K562 (cell line): ENCODE results near the gene BIRC5. TPM values are rescaled to one million over a fixed set of nuclear protein-coding genes. Genes with fewer than 3 reads are reported as not detected.

Experiments used
- MCM5 ChIP-seq: fragments of 450-650 bp; IDR thresholded peaks from 2 replicates; pipeline ENCODE4 v1.6.1; 2016; ENCODE audit warnings: low read depth
- PCBP2 ChIP-seq: fragments of 200-400 bp; formaldehyde crosslinking; IDR thresholded peaks from 2 replicates; pipeline ENCODE4 v1.6.1; 2018; ENCODE audit warnings: low read length, low read depth, mild to moderate bottlenecking, moderate library complexity; ENCODE audit not compliant: poor library complexity, severe bottlenecking
- PTBP1 ChIP-seq: fragments of 200-400 bp; formaldehyde crosslinking; IDR thresholded peaks from 2 replicates; pipeline ENCODE4 v1.6.1; 2017; ENCODE audit warnings: low read depth, low read length
- RBFOX2 ChIP-seq: fragments of 200-400 bp; formaldehyde crosslinking; IDR thresholded peaks from 2 replicates; pipeline ENCODE4 v1.6.1; 2017; ENCODE audit warnings: low read depth, mild to moderate bottlenecking, low read length, moderate library complexity
- SNAPC5 ChIP-seq: fragments of 250-450 bp; sonication (Bioruptor Pico); IDR thresholded peaks from 2 replicates; pipeline ENCODE4 v1.8.0; 2021; ENCODE audit warnings: moderate library complexity, mild to moderate bottlenecking, inconsistent platforms
- SP2 ChIP-seq: IDR thresholded peaks from 2 replicates; pipeline ENCODE4 v1.6.1; 2011; ENCODE audit warnings: mild to moderate bottlenecking, low read depth, low read length, moderate library complexity; ENCODE audit not compliant: poor library complexity, severe bottlenecking; ENCODE audit errors: extremely low read depth
- TAF9B ChIP-seq: fragments of 450-650 bp; IDR thresholded peaks from 2 replicates; pipeline ENCODE4 v1.6.1; 2018; ENCODE audit warnings: mild to moderate bottlenecking; ENCODE audit not compliant: partially characterized antibody
- ZFX ChIP-seq: sonication (generic); formaldehyde crosslinking; IDR thresholded peaks from 2 replicates; pipeline ENCODE4 v1.8.0; 2022; ENCODE audit warnings: mild to moderate bottlenecking, missing genetic modification reagents, moderate library complexity
- ZNF408 ChIP-seq: fragments of 250-450 bp; sonication (Bioruptor Pico); IDR thresholded peaks from 2 replicates; pipeline ENCODE4 v1.4.0; 2020; ENCODE audit warnings: low read depth, mild to moderate bottlenecking, moderate library complexity
- ZNF655 ChIP-seq: fragments of 250-450 bp; sonication (Bioruptor Pico); IDR thresholded peaks from 2 replicates; pipeline ENCODE4 v1.5.0; 2021
- polyA plus RNA-seq, 8 experiments: library from polyadenylated mRNA; depleted of rRNA in 4 of 8; stranded (reverse) in 5 of 8; unstranded in 3 of 8; fragments of >200 nt; fragmentation: Nextera tagmentation in 2 of 8; fragmentation: Illumina TruSeq in 1 of 8; extraction: Ambion mirVana in 2 of 8; extraction: Trizol in 1 of 8; gene quantifications; 2 replicates each; pipeline versions ENCODE4 v1.2.1 to v1.2.3, GENCODE V29; 2011 to 2014; ENCODE audit warnings: inconsistent platforms in 1 of 8, missing spikeins in 1 of 8
- total RNA-seq, 7 experiments: library from RNA; depleted of rRNA in 6 of 7; stranded (reverse); fragments of >200 nt in 6 of 7; fragmentation: Illumina TruSeq in 2 of 7; extraction: Trizol in 2 of 7; gene quantifications; 2 replicates each; pipeline versions ENCODE4 v1.2.1 to v1.2.3, GENCODE V29; 2011 to 2021; ENCODE audit warnings: low replicate concordance in 1 of 7
- TF ChIP-seq, protein P1 (sequence below): fragments of 450-650 bp; conservative IDR thresholded peaks from 2 replicates; pipeline ENCODE4 v1.6.1; 2016; ENCODE audit warnings: missing genetic modification characterization, low read depth, mild to moderate bottlenecking, control low read depth, missing compliant biosample characterization
- TF ChIP-seq, protein P2 (sequence below), 2 experiments: fragments of 450-650 bp; IDR thresholded peaks; 2 replicates each; pipeline ENCODE4 v1.6.1; 2016; ENCODE audit warnings: mild to moderate bottlenecking in 2 of 2, borderline replicate concordance in 1 of 2, low read depth in 1 of 2, moderate library complexity in 1 of 2
- TF ChIP-seq, protein P3 (sequence below): fragments of 450-650 bp; IDR thresholded peaks from 2 replicates; pipeline ENCODE4 v1.6.1; 2016; ENCODE audit warnings: missing biosample characterization, missing genetic modification characterization

Gene BIRC5
- total and polyA plus RNA-seq, 9 of the 15 experiments (the other 6 are each of a cell fraction or from before 2014, with no cell fraction given), result 64.4 to 140 (median 101) TPM

GRCh38 chr17:78250891-78251772 is 37.1 kb downstream of the BIRC5 start (continued):
- peak; percentile 6; the same call in 1 of the 2 replicates for TF ChIP-seq ZFX (CRISPR knock-in tag)
- no peak for TF ChIP-seq PCBP2
- TF ChIP-seq, protein P1, sequence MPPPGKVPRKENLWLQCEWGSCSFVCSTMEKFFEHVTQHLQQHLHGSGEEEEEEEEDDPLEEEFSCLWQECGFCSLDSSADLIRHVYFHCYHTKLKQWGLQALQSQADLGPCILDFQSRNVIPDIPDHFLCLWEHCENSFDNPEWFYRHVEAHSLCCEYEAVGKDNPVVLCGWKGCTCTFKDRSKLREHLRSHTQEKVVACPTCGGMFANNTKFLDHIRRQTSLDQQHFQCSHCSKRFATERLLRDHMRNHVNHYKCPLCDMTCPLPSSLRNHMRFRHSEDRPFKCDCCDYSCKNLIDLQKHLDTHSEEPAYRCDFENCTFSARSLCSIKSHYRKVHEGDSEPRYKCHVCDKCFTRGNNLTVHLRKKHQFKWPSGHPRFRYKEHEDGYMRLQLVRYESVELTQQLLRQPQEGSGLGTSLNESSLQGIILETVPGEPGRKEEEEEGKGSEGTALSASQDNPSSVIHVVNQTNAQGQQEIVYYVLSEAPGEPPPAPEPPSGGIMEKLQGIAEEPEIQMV (tag), result no peak
- TF ChIP-seq PTBP1, result no peak
- TF ChIP-seq, protein P2, sequence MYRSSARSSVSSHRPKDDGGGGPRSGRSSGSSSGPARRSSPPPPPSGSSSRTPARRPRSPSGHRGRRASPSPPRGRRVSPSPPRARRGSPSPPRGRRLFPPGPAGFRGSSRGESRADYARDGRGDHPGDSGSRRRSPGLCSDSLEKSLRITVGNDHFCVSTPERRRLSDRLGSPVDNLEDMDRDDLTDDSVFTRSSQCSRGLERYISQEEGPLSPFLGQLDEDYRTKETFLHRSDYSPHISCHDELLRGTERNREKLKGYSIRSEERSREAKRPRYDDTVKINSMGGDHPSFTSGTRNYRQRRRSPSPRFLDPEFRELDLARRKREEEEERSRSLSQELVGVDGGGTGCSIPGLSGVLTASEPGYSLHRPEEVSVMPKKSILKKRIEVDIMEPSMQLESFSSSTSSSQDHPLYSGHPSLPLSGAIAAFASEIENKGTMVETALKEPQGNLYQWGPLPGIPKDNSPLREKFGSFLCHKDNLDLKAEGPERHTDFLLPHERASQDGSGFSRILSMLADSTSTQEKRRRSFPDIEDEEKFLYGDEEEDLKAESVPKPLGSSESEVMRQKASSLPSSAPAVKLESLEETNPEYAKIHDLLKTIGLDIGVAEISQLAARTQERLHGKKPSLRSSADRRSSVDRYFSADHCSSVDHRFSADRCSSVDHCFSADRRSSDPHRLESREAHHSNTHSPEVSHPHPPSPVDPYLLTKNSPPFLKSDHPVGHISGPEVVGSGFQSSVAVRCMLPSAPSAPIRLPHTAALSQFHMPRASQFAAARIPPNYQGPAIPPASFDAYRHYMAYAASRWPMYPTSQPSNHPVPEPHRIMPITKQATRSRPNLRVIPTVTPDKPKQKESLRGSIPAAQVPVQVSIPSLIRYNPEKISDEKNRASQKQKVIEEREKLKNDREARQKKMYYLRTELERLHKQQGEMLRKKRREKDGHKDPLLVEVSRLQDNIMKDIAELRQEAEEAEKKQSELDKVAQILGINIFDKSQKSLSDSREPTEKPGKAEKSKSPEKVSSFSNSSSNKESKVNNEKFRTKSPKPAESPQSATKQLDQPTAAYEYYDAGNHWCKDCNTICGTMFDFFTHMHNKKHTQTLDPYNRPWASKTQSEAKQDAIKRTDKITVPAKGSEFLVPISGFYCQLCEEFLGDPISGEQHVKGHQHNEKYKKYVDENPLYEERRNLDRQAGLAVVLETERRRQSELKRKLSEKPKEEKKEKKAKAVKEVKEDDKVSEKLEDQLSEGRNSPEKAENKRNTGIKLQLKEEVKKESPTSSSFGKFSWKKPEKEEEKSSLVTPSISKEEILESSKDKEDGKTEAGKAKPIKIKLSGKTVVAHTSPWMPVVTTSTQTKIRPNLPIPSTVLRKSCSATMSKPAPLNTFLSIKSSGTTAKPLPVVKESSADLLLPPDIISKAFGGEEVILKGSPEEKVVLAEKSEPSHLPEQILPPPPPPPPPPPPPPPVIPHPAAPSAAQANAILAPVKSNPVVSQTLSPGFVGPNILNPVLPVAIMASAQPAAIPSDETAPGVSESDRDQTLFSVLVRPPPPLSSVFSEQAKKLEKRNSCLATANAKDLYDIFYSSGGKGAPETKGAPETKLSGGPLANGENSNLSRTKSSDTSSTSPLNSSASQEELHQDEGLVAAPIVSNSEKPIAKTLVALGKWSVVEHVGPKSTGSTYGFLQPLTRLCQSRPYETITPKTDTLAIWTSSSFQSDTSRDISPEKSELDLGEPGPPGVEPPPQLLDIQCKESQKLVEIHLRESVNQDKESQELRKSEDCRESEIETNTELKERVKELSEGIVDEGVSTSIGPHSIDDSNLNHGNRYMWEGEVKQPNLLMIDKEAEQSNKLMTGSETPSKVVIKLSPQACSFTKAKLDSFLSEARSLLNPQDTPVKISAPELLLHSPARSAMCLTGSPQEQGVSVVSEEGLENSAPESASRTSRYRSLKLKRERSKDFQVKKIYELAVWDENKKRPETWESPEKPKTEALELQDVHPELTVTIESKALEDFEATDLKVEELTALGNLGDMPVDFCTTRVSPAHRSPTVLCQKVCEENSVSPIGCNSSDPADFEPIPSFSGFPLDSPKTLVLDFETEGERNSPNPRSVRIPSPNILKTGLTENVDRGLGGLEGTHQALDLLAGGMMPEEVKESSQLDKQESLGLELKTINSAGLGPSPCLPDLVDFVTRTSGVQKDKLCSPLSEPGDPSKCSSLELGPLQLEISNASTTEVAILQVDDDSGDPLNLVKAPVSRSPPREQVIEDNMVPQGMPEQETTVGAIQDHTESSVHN (IDR thresholded peaks at IDR 0.05; ENCODE audit: borderline replicate concordance in 1 of 2, low read depth in 1 of 2), result no peak
- no peak for TF ChIP-seq ZNF655 (CRISPR knock-in tag)
- no peak for TF ChIP-seq MCM5
- no peak for TF ChIP-seq TAF9B
- no peak; the same call in 1 of the 2 replicates for TF ChIP-seq RBFOX2
- no peak for TF ChIP-seq ZNF408 (CRISPR knock-in tag)
- TF ChIP-seq, protein P3, sequence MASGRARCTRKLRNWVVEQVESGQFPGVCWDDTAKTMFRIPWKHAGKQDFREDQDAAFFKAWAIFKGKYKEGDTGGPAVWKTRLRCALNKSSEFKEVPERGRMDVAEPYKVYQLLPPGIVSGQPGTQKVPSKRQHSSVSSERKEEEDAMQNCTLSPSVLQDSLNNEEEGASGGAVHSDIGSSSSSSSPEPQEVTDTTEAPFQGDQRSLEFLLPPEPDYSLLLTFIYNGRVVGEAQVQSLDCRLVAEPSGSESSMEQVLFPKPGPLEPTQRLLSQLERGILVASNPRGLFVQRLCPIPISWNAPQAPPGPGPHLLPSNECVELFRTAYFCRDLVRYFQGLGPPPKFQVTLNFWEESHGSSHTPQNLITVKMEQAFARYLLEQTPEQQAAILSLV (tag), result no peak
- no peak for TF ChIP-seq SNAPC5 (CRISPR knock-in tag)
- TF ChIP-seq SP2, result no peak
